Gastrocnemius medialis (tissue), 4 donors: ENCODE results near the gene SGO1.

Source experiments
- CTCF ChIP-seq, 5 experiments: fragments of 450-650 bp in 3 of 5; fragments of 200-600 bp in 2 of 5; sonication (generic) in 2 of 5; IDR thresholded peaks in 4 of 5; conservative IDR thresholded peaks in 1 of 5; 1 replicate in 4 of 5; 2 replicates in 1 of 5; pipeline ENCODE4 v1.5.1; 2016 to 2019; ENCODE audit warnings: antibody characterized with exemption in 5 of 5, mild to moderate bottlenecking in 3 of 5, moderate library complexity in 3 of 5
- POLR2A ChIP-seq, 2 donors: fragments of 450-650 bp; IDR thresholded peaks; one replicate each; pipeline ENCODE4 v1.6.1; 2017; ENCODE audit warnings: antibody characterized with exemption in 2 of 2, mild to moderate bottlenecking in 2 of 2, moderate library complexity in 2 of 2

- TF ChIP-seq CTCF (IDR thresholded peaks at IDR 0.05 in 4 of 5, conservative IDR thresholded peaks at IDR 0.05 in 1 of 5) (peak in 2 of 5 experiments; percentile 4 to 30), POLR2A (IDR thresholded peaks at IDR 0.05) (no peak)
Measured at GRCh38 chr3:20225769-20226168, 39.8 kb upstream of the SGO1 start.
